Neural progenitor cell (in vitro differentiated cells): ENCODE measurements around the gene TRMO.

ENCODE experiments used
- CTCF ChIP-seq: fragments of 200-600 bp; sonication (generic); IDR thresholded peaks from 2 replicates; pipeline ENCODE4 v1.5.1; 2017; ENCODE audit warnings: antibody characterized with exemption, mild to moderate bottlenecking
- EZH2 ChIP-seq: fragments of 200-600 bp; sonication (generic); IDR thresholded peaks from 2 replicates; pipeline ENCODE4 v1.6.1; 2017; ENCODE audit warnings: antibody characterized with exemption, mild to moderate bottlenecking, moderate library complexity
- EZH2phosphoT487 ChIP-seq: fragments of 200-600 bp; sonication (generic); IDR thresholded peaks from 2 replicates; pipeline ENCODE4 v1.6.1; 2017; ENCODE audit warnings: antibody characterized with exemption

GRCh38 chr9:97938081-97938644 lies 15.9 kb upstream of the TRMO start, which contains the start of gene HEMGN:
- no peak for TF ChIP-seq CTCF
- TF ChIP-seq EZH2 = no peak
- no peak for TF ChIP-seq EZH2phosphoT487
